ENCODE measurements around the gene WARS2.

DNA sequence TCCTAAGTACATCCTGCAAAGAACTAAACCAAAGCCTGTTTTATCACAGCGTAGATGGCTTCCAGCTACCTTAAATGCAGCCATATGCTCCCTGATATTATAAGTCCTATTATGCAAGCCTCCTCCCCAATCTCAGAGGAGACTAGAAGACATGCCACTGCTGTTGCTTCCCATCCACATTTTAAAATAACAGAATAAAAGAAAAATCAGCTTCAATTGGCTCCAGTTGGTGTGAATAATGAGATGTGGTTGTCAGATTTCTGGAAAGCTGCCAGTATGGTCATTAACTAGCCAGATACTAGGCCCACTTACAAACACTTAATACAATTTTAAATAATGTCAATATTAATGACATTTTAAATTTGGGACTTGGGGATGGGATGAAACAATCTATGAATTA is 25.7 kb downstream of the WARS2 start:
- TF ChIP-seq, protein P1, sequence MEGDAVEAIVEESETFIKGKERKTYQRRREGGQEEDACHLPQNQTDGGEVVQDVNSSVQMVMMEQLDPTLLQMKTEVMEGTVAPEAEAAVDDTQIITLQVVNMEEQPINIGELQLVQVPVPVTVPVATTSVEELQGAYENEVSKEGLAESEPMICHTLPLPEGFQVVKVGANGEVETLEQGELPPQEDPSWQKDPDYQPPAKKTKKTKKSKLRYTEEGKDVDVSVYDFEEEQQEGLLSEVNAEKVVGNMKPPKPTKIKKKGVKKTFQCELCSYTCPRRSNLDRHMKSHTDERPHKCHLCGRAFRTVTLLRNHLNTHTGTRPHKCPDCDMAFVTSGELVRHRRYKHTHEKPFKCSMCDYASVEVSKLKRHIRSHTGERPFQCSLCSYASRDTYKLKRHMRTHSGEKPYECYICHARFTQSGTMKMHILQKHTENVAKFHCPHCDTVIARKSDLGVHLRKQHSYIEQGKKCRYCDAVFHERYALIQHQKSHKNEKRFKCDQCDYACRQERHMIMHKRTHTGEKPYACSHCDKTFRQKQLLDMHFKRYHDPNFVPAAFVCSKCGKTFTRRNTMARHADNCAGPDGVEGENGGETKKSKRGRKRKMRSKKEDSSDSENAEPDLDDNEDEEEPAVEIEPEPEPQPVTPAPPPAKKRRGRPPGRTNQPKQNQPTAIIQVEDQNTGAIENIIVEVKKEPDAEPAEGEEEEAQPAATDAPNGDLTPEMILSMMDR (IDR thresholded peaks at IDR 0.05) = no peak
- no peak for TF ChIP-seq POLR2A (IDR thresholded peaks at IDR 0.05)

Measured in right lobe of liver (tissue), 4 donors.